ENCODE results near the gene ARHGEF25. TPM values are rescaled to one million over a fixed set of nuclear protein-coding genes. Genes with fewer than 3 reads are reported as not detected.

The ARHGEF25 gene
- total RNA-seq, 3 donors from 2014 or later (not counting 1 experiment from before 2014, with no cell fraction given), result 3.1 to 6.5 (median 5.1) TPM

- H3K4me1 ChIP-seq (ENCODE audit: control insufficient read depth, insufficient read depth, low read length), result peaks cover 29% of the 10 kb centered on the region
- intact Hi-C loops (cut with micrococcal nuclease), result no loop called here
- peaks cover 34% of the 10 kb centered on the region for H3K36me3 ChIP-seq (ENCODE audit: control insufficient read depth, insufficient read depth, low read length)
- peak overlapping the region; percentile 86 for H3K4me3 Mint-ChIP-seq
- H3K4me3 ChIP-seq (ENCODE audit: low read length), result no peak overlapping the region
- peaks cover 15% of the 10 kb centered on the region for H3K36me3 Mint-ChIP-seq
- DNase-seq, result peak in 1 of 2 donors; percentile 35
- 28% methylated on average over 2 of the region's 2 CpGs for WGBS (ENCODE audit: insufficient coverage)
- H3K9me3 Mint-ChIP-seq, result no peaks in the 10 kb centered on the region
- no peak for TF ChIP-seq CTCF (IDR thresholded peaks at IDR 0.05)
- H3K9me3 ChIP-seq (ENCODE audit: control insufficient read depth, insufficient read depth, low read length), result no peaks in the 10 kb centered on the region
- H3K4me1 Mint-ChIP-seq, result peaks cover 34 to 53% of the 10 kb centered on the region in 2 donors
- ATAC-seq, result peak; percentile 62 to 83 (median 71)
- H3K27me3 Mint-ChIP-seq (ENCODE audit: low read depth in 2 of 2), result no peaks in the 10 kb centered on the region
- peak overlapping the region; percentile 72 for H3K27ac ChIP-seq (ENCODE audit: low read length)
- no peaks in the 10 kb centered on the region for H3K27me3 ChIP-seq (ENCODE audit: control insufficient read depth, insufficient read depth, low read length)
- H3K27ac Mint-ChIP-seq, result peak overlapping the region; percentile 92 to 93
Measured at GRCh38 chr12:57603324-57603723, 7.9 kb upstream of the ARHGEF25 start.

GRCh38 chr12:57603815-57604453 lies 7.3 kb upstream of the ARHGEF25 start:
- intact Hi-C loops (cut with micrococcal nuclease), result loop anchor here (2.0 kb wide), 1 partner anchor 13 kb away; the partner anchor contains the start of gene PIP4K2C

GRCh38 chr12:57604454-57604991 lies 6.7 kb upstream of the ARHGEF25 start, which contains the start of gene DTX3:
DTX3 (plus strand) TSS chr12:57604824; CDS start chr12:57606518, 1,694 bp downstream.
- H3K4me1 Mint-ChIP-seq, result peaks cover 34 to 53% of the 10 kb centered on the region in 2 donors
- DNase-seq (peak in 1 of 2 donors; percentile 67), ATAC-seq (peak; percentile 43 to 66 (median 61))
- H3K9me3 ChIP-seq (ENCODE audit: control insufficient read depth, insufficient read depth, low read length), result no peaks in the 10 kb centered on the region
- H3K9me3 Mint-ChIP-seq, result no peaks in the 10 kb centered on the region
- no peaks in the 10 kb centered on the region for H3K27me3 Mint-ChIP-seq (ENCODE audit: low read depth in 2 of 2)
- H3K36me3 ChIP-seq (ENCODE audit: control insufficient read depth, insufficient read depth, low read length), result peaks cover 27% of the 10 kb centered on the region
- peak within 1 kb of the TSS; percentile 92 to 93 for H3K27ac Mint-ChIP-seq
- H3K27ac ChIP-seq (ENCODE audit: low read length), result peak within 1 kb of the TSS; percentile 72
- H3K4me3 Mint-ChIP-seq, result peak within 1 kb of the TSS; percentile 86
- peak within 1 kb of the TSS; percentile 57 for H3K4me3 ChIP-seq (ENCODE audit: low read length)
- intact Hi-C loops (cut with micrococcal nuclease), result loop anchor here (2.0 kb wide), 1 partner anchor 14 kb away; the partner anchor contains the start of gene PIP4K2C
- no peaks in the 10 kb centered on the region for H3K27me3 ChIP-seq (ENCODE audit: control insufficient read depth, insufficient read depth, low read length)
- peaks cover 29% of the 10 kb centered on the region for H3K4me1 ChIP-seq (ENCODE audit: control insufficient read depth, insufficient read depth, low read length)
- 6% methylated on average over 8 of the region's 36 CpGs for WGBS (ENCODE audit: insufficient coverage)
- H3K36me3 Mint-ChIP-seq, result peaks cover 4% of the 10 kb centered on the region
- TF ChIP-seq CTCF (IDR thresholded peaks at IDR 0.05), result no peak

More at GRCh38 chr12:57603815-57604453, 7.3 kb upstream of the ARHGEF25 start:
- Histone ChIP-seq H3K9me3 (ENCODE audit: control insufficient read depth, insufficient read depth, low read length) (no peaks in the 10 kb centered on the region), H3K27me3 (ENCODE audit: control insufficient read depth, insufficient read depth, low read length) (no peaks in the 10 kb centered on the region), H3K36me3 (ENCODE audit: control insufficient read depth, insufficient read depth, low read length) (peaks cover 30% of the 10 kb centered on the region), H3K4me3 (ENCODE audit: low read length) (peak overlapping the region; percentile 57), H3K27ac (ENCODE audit: low read length) (peak overlapping the region; percentile 72), H3K4me1 (ENCODE audit: control insufficient read depth, insufficient read depth, low read length) (peaks cover 29% of the 10 kb centered on the region)
- Mint-ChIP-seq H3K9me3 (no peaks in the 10 kb centered on the region), H3K27me3 (ENCODE audit: low read depth in 2 of 2) (no peaks in the 10 kb centered on the region), H3K4me3 (peak overlapping the region; percentile 86), H3K27ac (peak overlapping the region; percentile 92 to 93), H3K36me3 (peaks cover 10% of the 10 kb centered on the region), H3K4me1 (peaks cover 34 to 53% of the 10 kb centered on the region in 2 donors)
- ATAC-seq (no peak), DNase-seq (no peak)
- 38% methylated on average over 3 of the region's 6 CpGs for WGBS (ENCODE audit: insufficient coverage)
- no peak for TF ChIP-seq CTCF (IDR thresholded peaks at IDR 0.05)

Data from natural killer cell (primary cell).